Endothelial cell of umbilical vein (primary cell): Measurements from ENCODE around the gene PLCB4. TPM values are rescaled to one million over a fixed set of nuclear protein-coding genes. Genes with fewer than 3 reads are reported as not detected.

Experiments used
- BruUV-seq: library from RNA; stranded (reverse); fragments of 400-500 nt; replicated peaks from 2 replicates; lab custom pipeline; 2021; lab: Mats Ljungman, UMichigan
- CTCF ChIA-PET: fragments of 300-600, 350-600 bp; sonication (Branson Sonifier 250); formaldehyde crosslinking; loops from one replicate; lab custom pipeline; 2021; ENCODE audit warnings: antibody characterized with exemption, inconsistent platforms; lab: Charles Lee
- POLR2A ChIA-PET: fragments of 300-600, 350-600 bp; sonication (Branson Sonifier 250); formaldehyde crosslinking; loops from one replicate; lab custom pipeline; 2021; ENCODE audit warnings: antibody characterized with exemption, inconsistent platforms; lab: Charles Lee
- DNase-seq: peaks from one replicate; pipeline ENCODE4 v3.0.0-alpha.2; 2011; ENCODE audit warnings: low read depth, low spot score
- FAIRE-seq: peaks from 2 replicates; lab custom pipeline; 2011; peaks lifted over from hg19 to GRCh38; lab: Jason Lieb, UNC
- H2AFZ ChIP-seq: 2 replicates; pipeline ENCODE4 v1.6.0; 2012; ENCODE audit warnings: low read depth, low read length, control low read depth, inconsistent platforms
- H3K27ac ChIP-seq: 2 replicates; pipeline ENCODE4 v1.5.1; 2011; ENCODE audit warnings: low read depth, mild to moderate bottlenecking, control low read depth, low read length, moderate library complexity; ENCODE audit not compliant: insufficient read depth
- H3K27me3 ChIP-seq, 2 experiments: 2 replicates each; pipeline versions ENCODE4 v1.6.0 to v1.6.1; 2011; ENCODE audit warnings: low read length in 2 of 2, mixed read lengths in 1 of 2; ENCODE audit not compliant: control insufficient read depth in 2 of 2, insufficient read depth in 2 of 2
- H3K36me3 ChIP-seq, 2 experiments: 2 replicates in 1 of 2; 3 replicates in 1 of 2; pipeline ENCODE4 v1.5.1; 2011; ENCODE audit warnings: low read length in 2 of 2, mild to moderate bottlenecking in 1 of 2, moderate library complexity in 1 of 2; ENCODE audit not compliant: control insufficient read depth in 2 of 2, insufficient read depth in 2 of 2; ENCODE audit errors: extremely low read depth in 1 of 2
- H3K4me1 ChIP-seq: 3 replicates; pipeline ENCODE4 v1.5.1; 2011; ENCODE audit warnings: mild to moderate bottlenecking, low read length; ENCODE audit not compliant: control insufficient read depth, insufficient read depth; ENCODE audit errors: extremely low read depth
- H3K4me2 ChIP-seq: 2 replicates; pipeline ENCODE4 v1.6.1; 2011; ENCODE audit warnings: low read length, control low read depth, mixed read lengths; ENCODE audit not compliant: insufficient read depth
- H3K4me3 ChIP-seq, 3 experiments: fragments of 200-600 bp in 1 of 3; sonication (generic), shearing (Covaris generic) in 1 of 3; replicated peaks in 1 of 3; 2 replicates each; pipeline ENCODE4 v1.5.1; 2011 to 2016; ENCODE audit warnings: control low read depth in 3 of 3, low read length in 3 of 3, mild to moderate bottlenecking in 2 of 3, inconsistent platforms in 1 of 3, low read depth in 1 of 3, moderate library complexity in 1 of 3; ENCODE audit not compliant: insufficient read depth in 1 of 3
- H3K79me2 ChIP-seq: 2 replicates; pipeline ENCODE4 v1.6.0; 2012; ENCODE audit warnings: low read length, inconsistent platforms; ENCODE audit not compliant: control insufficient read depth, insufficient read depth
- H3K9ac ChIP-seq: replicated peaks from 2 replicates; pipeline ENCODE3; 2011; ENCODE audit warnings: low read length, control low read depth; ENCODE audit not compliant: insufficient read depth; ENCODE audit errors: extremely low read depth
- H3K9me1 ChIP-seq: replicated peaks from 3 replicates; pipeline ENCODE4 v1.6.0; 2011; ENCODE audit warnings: mild to moderate bottlenecking, low read length; ENCODE audit not compliant: control insufficient read depth, insufficient read depth; ENCODE audit errors: extremely low read depth
- H3K9me3 ChIP-seq: replicated peaks from 2 replicates; pipeline ENCODE4 v1.5.1; 2012; ENCODE audit warnings: low read length, inconsistent platforms; ENCODE audit not compliant: control insufficient read depth, insufficient read depth
- H4K20me1 ChIP-seq: replicated peaks from 2 replicates; pipeline ENCODE3; 2011; ENCODE audit warnings: mild to moderate bottlenecking, low read length; ENCODE audit not compliant: control insufficient read depth, insufficient read depth; ENCODE audit errors: extremely low read depth
- CTCF ChIP-seq, 2 donors: IDR thresholded peaks; 1 replicate in 1 of 2; 2 replicates in 1 of 2; pipeline ENCODE4 v1.5.1; 2011; ENCODE audit warnings: low read length in 2 of 2, mild to moderate bottlenecking in 2 of 2, moderate library complexity in 2 of 2, control low read depth in 1 of 2, inconsistent platforms in 1 of 2, low read depth in 1 of 2; ENCODE audit not compliant: insufficient read depth in 1 of 2; ENCODE audit errors: extremely low read depth in 1 of 2
- EZH2 ChIP-seq: IDR thresholded peaks from 2 replicates; pipeline ENCODE4 v1.6.1; 2012; ENCODE audit warnings: borderline replicate concordance, low read depth, mild to moderate bottlenecking, moderate library complexity, low read length, inconsistent platforms; ENCODE audit not compliant: severe bottlenecking
- FOS ChIP-seq: IDR thresholded peaks from 2 replicates; pipeline ENCODE4 v1.6.1; 2011; ENCODE audit warnings: mild to moderate bottlenecking, low read length, moderate library complexity, borderline replicate concordance; ENCODE audit not compliant: insufficient read depth
- GATA2 ChIP-seq: IDR thresholded peaks from 2 replicates; pipeline ENCODE4 v1.7.0; 2011; ENCODE audit warnings: low read depth, mild to moderate bottlenecking, moderate library complexity, mixed read lengths, low read length; ENCODE audit not compliant: insufficient read length, insufficient read depth
- MAX ChIP-seq: IDR thresholded peaks from 2 replicates; pipeline ENCODE4 v1.6.1; 2011; ENCODE audit not compliant: insufficient read depth, insufficient read length
- MYC ChIP-seq: IDR thresholded peaks from one replicate; pipeline ENCODE4 v1.6.1; 2011; ENCODE audit warnings: mild to moderate bottlenecking, low read depth, low read length
- POLR2A ChIP-seq: IDR thresholded peaks from 2 replicates; pipeline ENCODE4 v1.6.1; 2012; ENCODE audit warnings: low read depth, mild to moderate bottlenecking, control low read depth, low read length
- POLR2AphosphoS5 ChIP-seq: IDR thresholded peaks from 2 replicates; pipeline ENCODE4 v1.6.1; 2012; ENCODE audit warnings: low read depth, mild to moderate bottlenecking, control low read depth, low read length, moderate library complexity; ENCODE audit not compliant: insufficient read depth
- dilution Hi-C: fragments of 300-500 bp; cut with MboI; formaldehyde crosslinking; loops from one replicate; pipeline ENCODE4 v1.15.0; 2019; ENCODE audit warnings: low sequenced_read_pairs; ENCODE audit not compliant: extremely low pct_ligation_motif_present
- intact Hi-C: fragments of 100-400 bp; cut with micrococcal nuclease; formaldehyde crosslinking; loops from one replicate; pipeline ENCODE4 v1.10.0; 2022
- polyA plus RNA-seq, 4 experiments: library from polyadenylated mRNA; depleted of rRNA in 3 of 4; stranded (reverse) in 3 of 4; unstranded in 1 of 4; fragments of >200 nt; gene quantifications; 2 replicates each; pipeline versions ENCODE4 v1.2.1 to v1.2.3, GENCODE V29; 2011 to 2012; ENCODE audit warnings: missing spikeins in 1 of 4
- total RNA-seq: library from RNA; stranded (reverse); gene quantifications from 2 replicates; pipeline ENCODE4 v1.2.3, GENCODE V29; 2021

Gene PLCB4
- total and polyA plus RNA-seq, 2 donors (not counting 3 experiments of a cell fraction or from before 2014, with no cell fraction given) = 0.37 to 1.7 TPM

- POLR2A ChIA-PET = no interaction called here
- dilution Hi-C loops = no loop called here
- no peak for FAIRE-seq
- no peaks in the 10 kb centered on the region for H3K9me1 ChIP-seq
- no peak overlapping the region for H2AFZ ChIP-seq
- no peak overlapping the region for H3K27ac ChIP-seq
- H3K4me2 ChIP-seq = no peak overlapping the region
- H3K9ac ChIP-seq = no peak overlapping the region
- no peaks in the 10 kb centered on the region for H3K9me3 ChIP-seq
- CTCF ChIA-PET = interaction anchor here (0.9 to 1.0 kb wide), 2 partner anchors 319 to 382 kb away, joined by 3 to 5 read pairs; no protein-coding TSS in a partner anchor
- H3K36me3 ChIP-seq = no peaks in the 10 kb centered on the region
- no peaks in the 10 kb centered on the region for H3K27me3 ChIP-seq
- no peaks in the 10 kb centered on the region for H4K20me1 ChIP-seq
- H3K4me1 ChIP-seq = no peaks in the 10 kb centered on the region
- BruUV-seq = no TSS peak
- no peak overlapping the region for H3K4me3 ChIP-seq
- intact Hi-C loops = loop anchor here (10.0 kb wide), 1 partner anchor 318 kb away; no protein-coding TSS in a partner anchor
- no peaks in the 10 kb centered on the region for H3K79me2 ChIP-seq
- no peak for DNase-seq
- TF ChIP-seq MAX = no peak
These were observed 104.0 kb downstream of the PLCB4 start for GRCh38 chr20:9172851-9173250.

- Histone ChIP-seq H4K20me1 (no peaks in the 10 kb centered on the region), H3K27me3 (no peaks in the 10 kb centered on the region), H3K9me3 (no peaks in the 10 kb centered on the region), H3K79me2 (no peaks in the 10 kb centered on the region), H3K9ac (no peak overlapping the region), H3K36me3 (no peaks in the 10 kb centered on the region), H3K4me2 (no peak overlapping the region), H3K9me1 (no peaks in the 10 kb centered on the region), H3K4me1 (peaks cover 11% of the 10 kb centered on the region), H3K27ac (no peak overlapping the region), H3K4me3 (no peak overlapping the region), H2AFZ (no peak overlapping the region)
- POLR2A ChIA-PET = interaction anchor here (0.6 kb wide), 1 partner anchor 27 kb away, joined by 3 read pairs; no protein-coding TSS in a partner anchor
- TF ChIP-seq POLR2A (no peak), CTCF (IDR thresholded peaks at IDR 0.05; ENCODE audit: extremely low read depth in 1 of 2, insufficient read depth in 1 of 2, low read depth in 1 of 2, low read length in 2 of 2) (no peak), EZH2 (no peak), POLR2AphosphoS5 (no peak), GATA2 (no peak), MYC (no peak), FOS (no peak), MAX (no peak)
- dilution Hi-C loops = no loop called here
- intact Hi-C loops = loop anchor here (10.0 kb wide), 1 partner anchor 322 kb away; no protein-coding TSS in a partner anchor
- DNase-seq = no peak
- CTCF ChIA-PET = no interaction called here
- no TSS peak for BruUV-seq
- FAIRE-seq = no peak
These were observed 108.4 kb downstream of the PLCB4 start for GRCh38 chr20:9177278-9177677.
